ENCODE measurements around the gene CDC40. TPM values are rescaled to one million over a fixed set of nuclear protein-coding genes. Genes with fewer than 3 reads are reported as not detected.
"Not testable (repeated sequence)": the region's sequence is repeated elsewhere in the genome, so short reads cannot be mapped to it uniquely, and the experiment has no call there.

Gene CDC40
- polyA plus RNA-seq, 3 donors: 6.8 to 12.8 (median 8.6) TPM

DNA sequence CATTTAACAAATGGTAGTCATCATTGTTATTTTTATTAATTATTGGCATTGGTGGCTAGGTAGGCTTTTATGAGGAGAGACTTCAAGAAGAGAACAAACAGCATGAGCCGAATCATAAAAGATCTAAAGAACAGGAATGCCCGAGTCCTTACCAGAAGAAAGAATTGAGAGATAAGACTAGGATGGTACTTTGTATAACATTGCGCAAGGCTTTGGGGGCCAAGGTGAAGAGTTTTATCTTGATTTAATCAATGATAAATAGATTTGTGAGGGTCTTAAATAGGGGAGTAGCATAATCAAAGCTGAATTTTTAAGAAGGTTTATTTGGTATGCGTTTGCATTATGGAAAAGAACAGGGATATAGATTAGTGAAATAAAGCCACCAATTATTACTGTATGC is 15.4 kb downstream of the CDC40 start:
- 93 to 96% (median 94%) methylated on average over 4 of the region's 4 CpGs for WGBS, 3 donors
- H3K27ac ChIP-seq (ENCODE audit: low read depth, low read length): no peak overlapping the region

GRCh38 chr6:110196874-110197273 is 16.6 kb downstream of the CDC40 start:
- H3K27ac ChIP-seq (ENCODE audit: low read depth, low read length): no peak overlapping the region
- WGBS, 3 donors: 59 to 89% (median 69%) methylated on average over 1 of the region's 1 CpG

DNA sequence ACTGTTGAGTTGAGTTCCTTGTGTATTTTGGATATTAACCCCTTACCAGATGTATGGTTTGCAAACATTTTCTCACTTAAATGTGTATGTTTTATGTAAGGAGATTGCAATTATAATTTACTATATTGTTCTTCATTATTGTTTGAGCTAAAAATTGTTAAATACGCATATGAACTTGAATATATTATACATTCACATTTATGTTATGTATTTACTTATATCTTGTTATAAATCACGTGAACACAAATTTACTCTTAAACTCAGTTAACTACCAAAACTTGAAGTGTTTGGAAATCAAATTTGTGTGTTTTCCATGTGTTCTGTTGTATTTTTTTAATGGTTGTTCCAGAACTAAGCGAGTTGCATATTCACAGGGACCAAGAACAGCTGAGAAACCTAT is 18.3 kb downstream of the CDC40 start:
- 99 to 100% (median 99%) methylated on average over 3 of the region's 3 CpGs for WGBS, 3 donors
- H3K27ac ChIP-seq (ENCODE audit: low read depth, low read length): no peak overlapping the region

GRCh38 chr6:110201151-110201884 is 21.1 kb downstream of the CDC40 start:
- WGBS, 3 donors: 55 to 95% (median 90%) methylated on average over 3 of the region's 3 CpGs
- no peak overlapping the region for H3K27ac ChIP-seq (ENCODE audit: low read depth, low read length)

GRCh38 chr6:110207652-110208051 is 27.4 kb downstream of the CDC40 start:
- 97 to 100% (median 98%) methylated on average over 3 of the region's 3 CpGs for whole genome bisulfite sequencing, 3 donors
- H3K27ac ChIP-seq (ENCODE audit: low read depth, low read length): no peak overlapping the region

GRCh38 chr6:110211753-110212152 is 31.5 kb downstream of the CDC40 start:
- H3K27ac ChIP-seq (ENCODE audit: low read depth, low read length): no peak overlapping the region
- WGBS, 3 donors: 93 to 97% (median 95%) methylated on average over 1 of the region's 1 CpG

DNA sequence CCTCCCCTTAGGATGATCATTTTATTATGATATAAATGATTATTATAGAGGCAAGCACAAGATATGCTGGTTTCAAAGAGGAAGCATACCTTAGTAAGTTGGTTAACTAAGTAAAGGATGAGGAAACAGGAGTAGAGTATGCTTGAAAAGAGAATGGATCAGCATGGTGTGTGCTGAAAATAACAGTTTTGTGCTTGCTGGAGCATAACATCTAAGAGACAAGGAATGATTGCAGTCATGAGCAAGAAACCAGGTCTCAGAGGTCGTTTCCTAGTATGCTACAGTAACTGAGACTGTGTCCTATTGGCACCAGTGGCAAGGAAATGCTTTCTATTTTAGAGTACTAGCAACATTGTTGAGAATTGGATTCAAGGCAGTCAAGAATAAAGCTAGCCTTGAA is 34.1 kb downstream of the CDC40 start:
- WGBS, 3 donors: 70 to 82% (median 71%) methylated on average over 1 of the region's 1 CpG
- no peak overlapping the region for H3K27ac ChIP-seq (ENCODE audit: low read depth, low read length)

GRCh38 chr6:110216140-110216539 is 35.9 kb downstream of the CDC40 start:
- WGBS, 3 donors: 88 to 95% (median 92%) methylated on average over 5 of the region's 5 CpGs
- no peak overlapping the region for H3K27ac ChIP-seq (ENCODE audit: low read depth, low read length)

DNA sequence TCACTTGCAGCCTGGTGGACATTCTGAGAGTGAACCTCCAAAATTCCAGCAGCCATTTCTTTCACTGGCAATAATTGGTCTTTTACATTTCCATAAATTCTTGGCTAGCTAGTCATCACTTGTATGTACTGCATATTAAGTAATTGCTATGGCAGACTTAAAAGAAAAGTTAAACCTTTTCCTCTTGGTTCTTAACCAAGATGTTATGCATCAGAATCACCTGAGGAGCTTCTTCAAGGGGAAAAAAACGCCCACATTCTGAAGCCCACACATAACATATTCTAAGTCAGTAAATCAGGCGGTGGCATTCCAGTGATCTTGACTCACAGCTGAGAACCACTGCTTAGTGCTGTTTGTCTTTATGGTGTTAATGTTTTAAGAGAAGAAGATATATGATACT is 37.0 kb downstream of the CDC40 start:
- H3K27ac ChIP-seq (ENCODE audit: low read depth, low read length): no peak overlapping the region
- 90 to 92% (median 91%) methylated on average over 2 of the region's 2 CpGs for WGBS, 3 donors

- no peak overlapping the region for H3K27ac ChIP-seq (ENCODE audit: low read depth, low read length)
Observed at GRCh38 chr6:110221738-110222137, 41.5 kb downstream of the CDC40 start.

GRCh38 chr6:110226261-110226660 is 46.0 kb downstream of the CDC40 start:
- 81 to 100% (median 98%) methylated on average over 1 of the region's 1 CpG for WGBS, 3 donors
- H3K27ac ChIP-seq (ENCODE audit: low read depth, low read length): no peak overlapping the region

GRCh38 chr6:110232450-110232849 is 52.2 kb downstream of the CDC40 start:
- 70 to 85% (median 75%) methylated on average over 2 of the region's 2 CpGs for WGBS, 3 donors
- H3K27ac ChIP-seq (ENCODE audit: low read depth, low read length): no peak overlapping the region

DNA sequence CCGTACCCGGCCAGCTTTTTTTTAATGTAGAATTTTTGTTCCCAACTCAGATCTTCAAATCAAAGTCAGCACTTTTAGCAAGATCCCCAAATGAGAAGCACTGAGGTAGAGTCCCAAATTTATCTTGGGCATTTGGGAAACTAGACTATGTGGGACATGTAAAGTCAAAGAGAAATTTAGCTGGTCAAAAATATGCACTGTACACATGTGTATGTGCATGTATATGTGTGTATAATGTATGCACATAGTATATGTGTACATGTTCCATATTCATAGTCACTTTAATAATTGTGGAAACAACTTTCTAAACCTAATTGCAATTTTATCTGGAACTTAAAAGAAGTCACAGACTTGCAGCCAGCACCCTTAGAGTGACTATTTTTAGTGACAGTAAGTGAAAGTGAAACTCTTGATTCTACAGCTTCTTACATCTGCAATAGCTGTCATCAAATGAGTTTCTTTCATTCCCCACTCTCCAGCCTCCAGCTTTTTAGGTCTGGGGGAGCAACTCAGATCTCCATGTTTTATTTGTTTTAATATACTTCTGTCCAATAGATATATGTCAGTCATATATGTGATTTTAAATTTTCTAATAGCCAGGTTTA is 53.6 kb downstream of the CDC40 start:
- H3K27ac ChIP-seq (ENCODE audit: low read depth, low read length): no peak overlapping the region
- WGBS, 3 donors: 90 to 92% (median 91%) methylated on average over 2 of the region's 2 CpGs

- WGBS, 3 donors: 100% methylated on average over 1 of the region's 1 CpG
- not testable (repeated sequence) for H3K27ac ChIP-seq (ENCODE audit: low read depth, low read length)
Observed at GRCh38 chr6:110236007-110236406, 55.8 kb downstream of the CDC40 start.

DNA sequence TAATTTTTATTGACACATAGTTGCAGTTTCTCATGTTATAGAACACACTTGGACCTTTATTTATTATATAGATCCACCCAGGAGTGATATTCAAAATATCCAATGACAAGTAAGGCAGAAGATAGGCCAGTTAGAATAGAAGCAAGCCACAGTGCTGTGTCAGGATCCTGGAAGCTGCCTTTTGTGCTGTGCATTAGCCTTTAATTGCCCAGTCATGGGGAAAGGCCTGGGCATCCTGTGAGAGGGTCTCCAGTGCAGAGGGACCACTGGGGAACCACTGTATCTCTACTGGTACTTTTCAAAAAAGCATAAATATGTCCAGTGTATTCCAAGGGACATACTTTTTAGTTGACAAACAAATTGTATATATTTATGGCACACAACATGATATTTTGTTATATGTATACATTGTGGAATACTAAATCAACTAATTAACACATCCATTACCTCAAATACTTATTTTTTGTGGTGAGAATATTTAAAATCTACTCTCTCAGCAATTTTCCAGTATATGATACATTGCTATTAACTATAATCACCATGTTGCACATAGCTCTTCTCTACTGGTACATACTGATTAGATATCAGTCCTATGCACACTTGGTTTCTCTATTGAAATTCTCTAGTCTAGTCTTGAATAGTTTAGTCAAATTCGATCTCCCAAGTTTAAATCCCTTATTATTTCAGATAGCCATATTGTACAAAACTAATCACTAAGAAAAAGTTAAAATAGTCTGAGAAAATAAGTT is 59.5 kb downstream of the CDC40 start:
- WGBS, 3 donors: 91 to 96% (median 93%) methylated on average over 1 of the region's 1 CpG
- H3K27ac ChIP-seq (ENCODE audit: low read depth, low read length): no peak overlapping the region

GRCh38 chr6:110244621-110245020 is 64.4 kb downstream of the CDC40 start:
- 86 to 92% (median 90%) methylated on average over 3 of the region's 3 CpGs for WGBS, 3 donors

DNA sequence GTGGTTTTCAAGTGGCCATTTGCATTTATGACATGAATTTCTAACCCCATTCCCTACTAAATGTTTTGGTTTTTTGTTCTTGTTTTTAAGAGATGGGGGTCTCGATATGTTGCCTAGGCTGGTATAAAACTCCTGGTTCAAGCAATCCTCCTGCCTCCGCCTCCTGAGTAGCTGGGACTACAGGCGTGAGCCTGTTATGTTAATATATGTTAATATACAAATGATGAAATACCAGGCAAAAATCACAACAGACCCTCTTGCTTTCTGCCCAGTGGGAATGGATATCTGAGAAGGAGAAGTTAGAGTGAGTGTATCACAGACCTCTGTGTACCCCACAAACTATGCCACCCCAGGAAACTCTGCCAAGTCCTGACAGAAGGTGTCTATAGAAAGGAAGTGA is 66.2 kb downstream of the CDC40 start:
- WGBS, 3 donors: 97 to 99% (median 98%) methylated on average over 3 of the region's 3 CpGs
- no peak overlapping the region for H3K27ac ChIP-seq (ENCODE audit: low read depth, low read length)

More at GRCh38 chr6:110244621-110245020, 64.4 kb downstream of the CDC40 start:
- not testable (repeated sequence) for H3K27ac ChIP-seq (ENCODE audit: low read depth, low read length)

DNA sequence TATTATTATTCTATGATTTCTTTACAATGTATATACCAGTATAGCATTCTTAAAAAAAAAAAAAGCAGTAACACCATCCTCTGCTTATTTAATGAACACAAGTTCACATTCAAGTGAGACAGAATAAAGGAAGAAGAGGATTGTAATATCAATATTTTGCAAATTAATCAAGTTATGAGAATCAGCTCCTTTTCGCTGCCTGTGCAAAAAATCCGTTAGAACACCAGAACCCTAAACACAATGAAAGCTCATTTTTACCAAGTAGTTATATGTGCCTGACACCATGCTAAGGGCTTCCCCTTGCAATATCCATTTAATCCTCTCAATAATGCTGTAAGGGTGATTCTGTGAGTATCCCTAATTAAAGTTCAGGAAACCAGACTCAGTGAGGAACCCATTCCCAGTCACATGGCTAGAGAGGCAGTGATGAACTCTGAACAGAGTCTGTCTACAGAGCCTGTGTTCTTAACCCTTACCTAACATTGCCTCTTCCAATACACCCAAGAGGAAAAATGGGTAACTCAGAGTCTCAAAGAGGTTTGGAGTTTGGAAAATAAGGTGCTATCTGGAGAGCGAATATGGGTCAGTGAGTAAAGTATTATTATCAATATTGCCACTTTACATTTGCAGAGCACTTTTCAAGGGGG is 66.8 kb downstream of the CDC40 start:
- no peak overlapping the region for H3K27ac ChIP-seq (ENCODE audit: low read depth, low read length)
- 92 to 95% (median 94%) methylated on average over 3 of the region's 3 CpGs for WGBS, 3 donors

- 77 to 87% (median 78%) methylated on average over 4 of the region's 4 CpGs for WGBS, 3 donors
- H3K27ac ChIP-seq (ENCODE audit: low read depth, low read length): no peak overlapping the region
Observed at GRCh38 chr6:110250058-110250457, 69.8 kb downstream of the CDC40 start.

All from adipose tissue (tissue), 3 donors.